Neuronal stem cell (in vitro differentiated cells): ENCODE measurements around the gene CPT1A.
"Not testable (repeated sequence)": the region's sequence is repeated elsewhere in the genome, so short reads cannot be mapped to it uniquely, and the experiment has no call there.

ENCODE experiments used
- DNase-seq: peaks from one replicate; pipeline ENCODE4 v3.0.0-alpha.2; 2013; ENCODE audit warnings: low spot score
- H2AFZ ChIP-seq: one replicate; pipeline ENCODE4 v1.6.1; 2013; ENCODE audit warnings: mild to moderate bottlenecking, low read length, inconsistent platforms
- H2AK5ac ChIP-seq: 2 replicates; pipeline ENCODE4 v1.6.1; 2013; ENCODE audit warnings: low read depth, mild to moderate bottlenecking, inconsistent platforms, low read length, moderate library complexity, mixed read lengths
- H2BK120ac ChIP-seq: 2 replicates; pipeline ENCODE4 v1.6.1; 2013; ENCODE audit warnings: low read depth, mild to moderate bottlenecking, inconsistent platforms, low read length, moderate library complexity, mixed read lengths
- H2BK12ac ChIP-seq: one replicate; pipeline ENCODE4 v1.6.1; 2013; ENCODE audit warnings: low read length, inconsistent platforms
- H2BK15ac ChIP-seq: 2 replicates; pipeline ENCODE4 v1.6.1; 2013; ENCODE audit warnings: mild to moderate bottlenecking, low read length, inconsistent platforms, mixed read lengths
- H2BK5ac ChIP-seq: one replicate; pipeline ENCODE4 v1.6.1; 2013; ENCODE audit warnings: inconsistent platforms, mild to moderate bottlenecking, low read length, moderate library complexity
- H3K14ac ChIP-seq: one replicate; pipeline ENCODE4 v1.6.1; 2013; ENCODE audit warnings: low read length, inconsistent platforms
- H3K18ac ChIP-seq: 2 replicates; pipeline ENCODE4 v1.6.1; 2013; ENCODE audit warnings: low read length, inconsistent platforms
- H3K23ac ChIP-seq: 2 replicates; pipeline ENCODE4 v1.6.1; 2013; ENCODE audit warnings: low read depth, mild to moderate bottlenecking, mixed read lengths, low read length, inconsistent platforms; ENCODE audit not compliant: poor library complexity
- H3K27ac ChIP-seq: replicated peaks from 3 replicates; pipeline ENCODE4 v1.5.1; 2013; ENCODE audit warnings: low read length, inconsistent platforms
- H3K27me3 ChIP-seq, 3 experiments: 2 replicates each; pipeline ENCODE4 v1.6.1; 2013; ENCODE audit warnings: low read length in 3 of 3, mild to moderate bottlenecking in 2 of 3, inconsistent platforms in 1 of 3, low read depth in 1 of 3, mixed read lengths in 1 of 3, moderate library complexity in 1 of 3; ENCODE audit not compliant: control insufficient read depth in 3 of 3, insufficient read depth in 3 of 3
- H3K36me3 ChIP-seq, 2 donors: replicated peaks in 1 of 2; 2 replicates each; pipeline ENCODE4 v1.6.1; 2013; ENCODE audit warnings: low read length in 2 of 2; ENCODE audit not compliant: control insufficient read depth in 2 of 2, insufficient read depth in 2 of 2
- H3K4ac ChIP-seq: 2 replicates; pipeline ENCODE4 v1.6.1; 2013; ENCODE audit warnings: inconsistent platforms, mild to moderate bottlenecking, low read length, moderate library complexity
- H3K4me1 ChIP-seq, 2 donors: 1 replicate in 1 of 2; 2 replicates in 1 of 2; pipeline ENCODE4 v1.6.1; 2013; ENCODE audit warnings: low read length in 2 of 2, low read depth in 1 of 2; ENCODE audit not compliant: control insufficient read depth in 2 of 2, insufficient read depth in 1 of 2
- H3K4me2 ChIP-seq: one replicate; pipeline ENCODE4 v1.6.1; 2013; ENCODE audit warnings: mild to moderate bottlenecking, low read length, inconsistent platforms; ENCODE audit not compliant: insufficient read depth, poor library complexity, severe bottlenecking
- H3K4me3 ChIP-seq, 2 donors: 2 replicates each; pipeline ENCODE4 v1.5.1; 2013; ENCODE audit warnings: low read length in 2 of 2, mild to moderate bottlenecking in 2 of 2, inconsistent platforms in 1 of 2, moderate library complexity in 1 of 2
- H3K79me1 ChIP-seq: one replicate; pipeline ENCODE4 v1.6.1; 2013; ENCODE audit warnings: low read depth, mild to moderate bottlenecking, inconsistent platforms, low read length, moderate library complexity
- H3K9ac ChIP-seq: one replicate; pipeline ENCODE4 v1.6.1; 2013; ENCODE audit warnings: mild to moderate bottlenecking, low read depth, low read length, inconsistent platforms; ENCODE audit not compliant: poor library complexity
- H3K9me3 ChIP-seq, 2 donors: replicated peaks in 1 of 2; 2 replicates each; pipeline versions ENCODE3 to v1.6.1; 2013; ENCODE audit warnings: low read length in 2 of 2, mild to moderate bottlenecking in 2 of 2, inconsistent platforms in 1 of 2, low read depth in 1 of 2, mixed read lengths in 1 of 2, moderate library complexity in 1 of 2; ENCODE audit not compliant: control insufficient read depth in 2 of 2, insufficient read depth in 1 of 2
- H4K8ac ChIP-seq: one replicate; pipeline ENCODE4 v1.6.1; 2013; ENCODE audit warnings: low read depth, mild to moderate bottlenecking, inconsistent platforms, low read length, moderate library complexity
- H4K91ac ChIP-seq: one replicate; pipeline ENCODE4 v1.6.1; 2013; ENCODE audit warnings: low read length, low read depth, mild to moderate bottlenecking, inconsistent platforms; ENCODE audit not compliant: poor library complexity
- WGBS, 2 donors: extraction: QIAGEN DNeasy Blood & Tissue Kit; methylation state at CpG; one replicate each; pipeline ENCODE4 v1.1.7; 2013; ENCODE audit warnings: missing lambda C conversion rate in 2 of 2, mixed read lengths in 1 of 2; ENCODE audit not compliant: insufficient read length in 2 of 2, insufficient replicate concordance in 1 of 2; ENCODE audit errors: extremely low coverage in 2 of 2; 5-methylcytosine and 5-hydroxymethylcytosine counted together

Gene CPT1A

GRCh38 chr11:68857037-68857586 is 15.4 kb upstream of the CPT1A start:
- Histone ChIP-seq H3K4me1 (peaks cover 2 to 3% of the 10 kb centered on the region in 2 donors), H3K36me3 (no peaks in the 10 kb centered on the region), H3K27ac (no peak overlapping the region), H4K91ac (no peak overlapping the region), H2BK15ac (no peak overlapping the region), H3K79me1 (no peaks in the 10 kb centered on the region), H2BK12ac (no peak overlapping the region), H3K9ac (no peak overlapping the region), H3K9me3 (peaks cover 0 to 5% of the 10 kb centered on the region in 2 donors), H2AFZ (no peak overlapping the region), H3K18ac (no peak overlapping the region), H2AK5ac (no peak overlapping the region), H2BK120ac (no peak overlapping the region), H3K4me3 (no peak overlapping the region), H3K4ac (no peak overlapping the region), H3K4me2 (no peak overlapping the region), H3K27me3 (peaks cover 11 to 43% (median 33%) of the 10 kb centered on the region in 3 experiments), H2BK5ac (no peak overlapping the region), H3K23ac (no peak overlapping the region), H3K14ac (no peak overlapping the region), H4K8ac (no peak overlapping the region)
- no peak for DNase-seq
- WGBS, 2 donors, result no CpG with 5 or more reads among the region's 8 CpGs

DNA sequence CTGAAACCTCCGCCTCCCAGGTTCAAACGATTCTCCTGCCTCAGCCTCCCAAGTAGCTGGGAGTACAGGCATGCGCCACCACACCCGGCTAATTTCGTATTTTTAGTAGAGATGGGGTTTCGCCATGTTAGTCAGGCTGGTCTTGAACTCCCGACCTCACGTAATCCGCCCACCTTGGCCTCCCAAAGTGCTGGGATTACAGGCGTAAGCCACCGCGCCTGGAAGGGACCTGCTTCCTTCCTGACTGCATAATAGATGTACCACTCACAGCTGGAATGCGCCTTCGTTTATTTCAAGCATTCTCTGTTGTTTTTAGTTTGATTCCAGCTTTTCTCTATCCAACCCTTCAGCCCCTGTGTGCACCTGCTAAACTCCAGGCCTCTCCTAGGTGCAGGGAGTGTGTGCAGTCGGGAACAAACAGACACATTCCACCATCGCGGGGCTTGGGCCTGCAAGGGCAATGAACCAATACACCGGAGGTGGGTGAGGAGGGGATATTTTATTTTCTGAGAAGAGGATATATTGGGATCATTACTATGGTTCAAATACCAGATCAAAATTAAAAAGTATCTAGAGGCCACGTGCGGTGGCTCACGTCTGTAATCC is 14.8 kb upstream of the CPT1A start:
- H3K23ac ChIP-seq, H4K8ac ChIP-seq, H3K14ac ChIP-seq, H2BK5ac ChIP-seq, H3K9ac ChIP-seq, H3K4ac ChIP-seq, H2AK5ac ChIP-seq, H3K79me1 ChIP-seq, H2BK15ac ChIP-seq, H3K4me2 ChIP-seq, H3K4me3 ChIP-seq, H2BK120ac ChIP-seq, H3K18ac ChIP-seq, H2AFZ ChIP-seq, H4K91ac ChIP-seq, H3K27ac ChIP-seq, H3K9me3 ChIP-seq, H2BK12ac ChIP-seq, DNase-seq, H3K36me3 ChIP-seq, H3K4me1 ChIP-seq: not testable (repeated sequence)
- WGBS, 2 donors, result no CpG with 5 or more reads among the region's 21 CpGs
- H3K27me3 ChIP-seq, result peaks cover 11 to 48% (median 33%) of the 10 kb centered on the region in 3 experiments

DNA sequence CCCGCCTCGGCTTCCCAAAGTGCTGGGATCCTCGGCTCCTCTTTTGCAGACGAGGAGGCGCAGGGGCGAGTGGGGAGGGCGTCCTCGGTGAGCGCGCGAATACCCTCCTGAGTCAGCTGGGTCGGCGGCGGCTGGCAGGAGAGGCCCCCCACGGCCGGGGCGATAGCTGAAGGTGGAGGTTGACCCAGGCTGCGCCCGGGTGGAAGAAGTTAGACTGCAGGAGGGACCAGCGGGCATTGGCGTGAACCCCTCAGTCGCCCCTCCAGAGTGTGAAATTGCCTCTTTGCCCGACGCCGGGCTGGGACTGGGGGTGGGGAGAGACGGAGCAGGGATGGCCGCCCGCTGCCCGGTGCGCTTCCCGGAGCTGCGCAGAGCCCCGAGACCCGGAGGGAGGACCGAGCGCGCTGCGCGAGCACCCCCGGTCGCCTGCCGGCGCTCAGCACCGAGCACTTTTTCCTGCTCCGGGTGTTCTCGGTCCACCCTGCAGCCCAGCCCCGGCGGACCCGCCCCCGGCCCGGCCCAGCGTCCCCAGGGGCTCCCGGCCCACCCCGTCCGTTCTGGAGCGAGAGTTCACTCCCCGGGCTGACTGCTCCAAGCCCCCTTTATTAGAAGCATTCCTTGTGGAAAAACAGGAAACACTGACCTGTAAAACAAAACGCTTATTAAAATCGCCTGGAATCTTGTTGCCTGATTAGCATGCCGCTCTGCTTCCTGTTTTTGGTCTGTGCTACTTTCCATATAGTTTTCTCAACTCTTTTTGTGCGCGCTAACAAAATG is 13.7 kb upstream of the CPT1A start:
- Histone ChIP-seq H4K91ac (no peak overlapping the region), H2BK15ac (peak overlapping the region; percentile 76), H2AFZ (peak overlapping the region; percentile 78), H2BK5ac (no peak overlapping the region), H3K9ac (no peak overlapping the region), H3K27ac (no peak overlapping the region), H3K9me3 (peaks cover 0 to 5% of the 10 kb centered on the region in 2 donors), H3K18ac (peak overlapping the region; percentile 84), H3K4me3 (peak overlapping the region; percentile 17 to 72), H2BK12ac (peak overlapping the region; percentile 46), H2BK120ac (no peak overlapping the region), H3K23ac (peak overlapping the region; percentile 69), H3K4me1 (peaks cover 2 to 3% of the 10 kb centered on the region in 2 donors), H2AK5ac (peak overlapping the region; percentile 34), H3K14ac (no peak overlapping the region), H3K4ac (no peak overlapping the region), H3K27me3 (peaks cover 11 to 48% (median 33%) of the 10 kb centered on the region in 3 experiments), H3K4me2 (peak overlapping the region; percentile 68), H4K8ac (no peak overlapping the region), H3K36me3 (no peaks in the 10 kb centered on the region), H3K79me1 (no peaks in the 10 kb centered on the region)
- DNase-seq, result no peak
- WGBS, 2 donors, result no CpG with 5 or more reads among the region's 62 CpGs
